Mammary epithelial cell (primary cell): Measurements from ENCODE around the gene GARIN1A.

ENCODE experiments used
- EZH2 ChIP-seq: IDR thresholded peaks from 2 replicates; pipeline ENCODE4 v1.6.1; 2012; ENCODE audit warnings: low read length, inconsistent platforms, borderline replicate concordance
- TF ChIP-seq, protein P1 (sequence below), 2 donors: IDR thresholded peaks in 1 of 2; conservative IDR thresholded peaks in 1 of 2; 2 replicates each; pipeline ENCODE4 v1.5.1; 2011 to 2012; ENCODE audit warnings: inconsistent platforms in 2 of 2, low read length in 2 of 2, mild to moderate bottlenecking in 2 of 2, control low read depth in 1 of 2, low read depth in 1 of 2; ENCODE audit not compliant: insufficient read depth in 1 of 2; ENCODE audit errors: extremely low read depth in 1 of 2

DNA sequence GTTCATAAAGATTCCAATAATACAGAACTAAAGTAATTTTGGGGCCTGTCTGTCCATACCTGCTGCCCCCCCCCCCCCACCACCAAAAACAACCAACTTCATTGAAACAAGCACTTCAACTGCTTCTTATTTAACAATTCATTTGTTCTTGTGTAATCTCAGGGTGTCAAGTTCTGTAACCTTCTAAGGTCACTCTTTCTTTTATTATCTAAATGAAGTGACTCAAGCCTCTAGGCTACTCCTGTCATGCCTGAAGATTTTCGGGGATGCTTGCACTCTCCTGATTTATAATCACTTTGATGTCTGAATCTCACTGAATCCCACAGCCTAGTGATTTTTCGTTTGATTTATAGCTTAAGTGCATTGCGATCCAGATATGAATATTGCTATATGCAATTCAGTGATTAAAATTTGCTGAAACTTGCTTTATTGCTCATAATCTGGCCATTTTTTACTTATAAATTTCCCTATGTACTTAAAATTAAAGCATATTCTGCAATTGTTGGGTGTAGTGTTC, 27.2 kb downstream of the GARIN1A start:
- TF ChIP-seq EZH2, result no peak
- TF ChIP-seq, protein P1, sequence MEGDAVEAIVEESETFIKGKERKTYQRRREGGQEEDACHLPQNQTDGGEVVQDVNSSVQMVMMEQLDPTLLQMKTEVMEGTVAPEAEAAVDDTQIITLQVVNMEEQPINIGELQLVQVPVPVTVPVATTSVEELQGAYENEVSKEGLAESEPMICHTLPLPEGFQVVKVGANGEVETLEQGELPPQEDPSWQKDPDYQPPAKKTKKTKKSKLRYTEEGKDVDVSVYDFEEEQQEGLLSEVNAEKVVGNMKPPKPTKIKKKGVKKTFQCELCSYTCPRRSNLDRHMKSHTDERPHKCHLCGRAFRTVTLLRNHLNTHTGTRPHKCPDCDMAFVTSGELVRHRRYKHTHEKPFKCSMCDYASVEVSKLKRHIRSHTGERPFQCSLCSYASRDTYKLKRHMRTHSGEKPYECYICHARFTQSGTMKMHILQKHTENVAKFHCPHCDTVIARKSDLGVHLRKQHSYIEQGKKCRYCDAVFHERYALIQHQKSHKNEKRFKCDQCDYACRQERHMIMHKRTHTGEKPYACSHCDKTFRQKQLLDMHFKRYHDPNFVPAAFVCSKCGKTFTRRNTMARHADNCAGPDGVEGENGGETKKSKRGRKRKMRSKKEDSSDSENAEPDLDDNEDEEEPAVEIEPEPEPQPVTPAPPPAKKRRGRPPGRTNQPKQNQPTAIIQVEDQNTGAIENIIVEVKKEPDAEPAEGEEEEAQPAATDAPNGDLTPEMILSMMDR (conservative IDR thresholded peaks at IDR 0.05 in 1 of 2, IDR thresholded peaks at IDR 0.05 in 1 of 2; ENCODE audit: extremely low read depth in 1 of 2, insufficient read depth in 1 of 2, low read depth in 1 of 2, low read length in 2 of 2), result no peak
